Hepatocyte (in vitro differentiated cells): ENCODE data around the gene ITPR3.

Experiments
- EZH2phosphoT487 ChIP-seq: fragments of 200-600 bp; sonication (generic); IDR thresholded peaks from one replicate; pipeline ENCODE4 v1.6.1; 2018; ENCODE audit warnings: antibody characterized with exemption, mild to moderate bottlenecking, low read depth, moderate library complexity; ENCODE audit not compliant: unreplicated experiment, severe bottlenecking
- TF ChIP-seq, protein P1 (sequence below): fragments of 200-600 bp; sonication (generic); IDR thresholded peaks from 2 replicates; pipeline ENCODE4 v1.5.1; 2016; ENCODE audit warnings: antibody characterized with exemption, mild to moderate bottlenecking; ENCODE audit not compliant: poor library complexity

DNA sequence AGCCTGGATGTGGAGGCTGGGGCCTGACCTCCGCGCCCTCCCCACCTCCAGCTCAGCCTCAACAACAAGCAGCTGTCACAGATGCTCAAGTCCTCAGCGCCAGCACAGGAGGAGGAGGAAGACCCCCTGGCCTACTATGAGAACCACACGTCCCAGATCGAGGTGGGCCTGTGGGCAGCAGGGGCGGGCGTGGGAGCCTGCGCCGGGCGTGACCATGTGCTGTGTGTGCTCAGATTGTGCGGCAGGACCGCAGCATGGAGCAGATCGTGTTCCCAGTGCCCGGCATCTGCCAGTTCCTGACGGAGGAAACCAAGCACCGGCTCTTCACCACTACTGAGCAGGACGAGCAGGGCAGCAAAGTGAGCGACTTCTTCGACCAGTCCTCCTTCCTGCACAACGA lies 66.9 kb downstream of the ITPR3 start:
- TF ChIP-seq, protein P1, sequence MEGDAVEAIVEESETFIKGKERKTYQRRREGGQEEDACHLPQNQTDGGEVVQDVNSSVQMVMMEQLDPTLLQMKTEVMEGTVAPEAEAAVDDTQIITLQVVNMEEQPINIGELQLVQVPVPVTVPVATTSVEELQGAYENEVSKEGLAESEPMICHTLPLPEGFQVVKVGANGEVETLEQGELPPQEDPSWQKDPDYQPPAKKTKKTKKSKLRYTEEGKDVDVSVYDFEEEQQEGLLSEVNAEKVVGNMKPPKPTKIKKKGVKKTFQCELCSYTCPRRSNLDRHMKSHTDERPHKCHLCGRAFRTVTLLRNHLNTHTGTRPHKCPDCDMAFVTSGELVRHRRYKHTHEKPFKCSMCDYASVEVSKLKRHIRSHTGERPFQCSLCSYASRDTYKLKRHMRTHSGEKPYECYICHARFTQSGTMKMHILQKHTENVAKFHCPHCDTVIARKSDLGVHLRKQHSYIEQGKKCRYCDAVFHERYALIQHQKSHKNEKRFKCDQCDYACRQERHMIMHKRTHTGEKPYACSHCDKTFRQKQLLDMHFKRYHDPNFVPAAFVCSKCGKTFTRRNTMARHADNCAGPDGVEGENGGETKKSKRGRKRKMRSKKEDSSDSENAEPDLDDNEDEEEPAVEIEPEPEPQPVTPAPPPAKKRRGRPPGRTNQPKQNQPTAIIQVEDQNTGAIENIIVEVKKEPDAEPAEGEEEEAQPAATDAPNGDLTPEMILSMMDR, result no peak
- TF ChIP-seq EZH2phosphoT487, result no peak
